Upper lobe of left lung (tissue), 4 donors: ENCODE data around the gene JAK3.

Experiments
- POLR2A ChIP-seq, 4 donors: fragments of 450-650 bp; IDR thresholded peaks; one replicate each; pipeline ENCODE4 v1.5.1; 2016 to 2017; ENCODE audit warnings: antibody characterized with exemption in 4 of 4, mild to moderate bottlenecking in 2 of 4
- TF ChIP-seq, protein P1 (sequence below), 6 experiments: fragments of 450-650 bp in 4 of 6; fragments of 200-600 bp in 2 of 6; sonication (generic) in 2 of 6; IDR thresholded peaks; one replicate each; pipeline ENCODE4 v1.5.1; 2016 to 2019; ENCODE audit warnings: antibody characterized with exemption in 6 of 6

- no peak for TF ChIP-seq POLR2A (IDR thresholded peaks at IDR 0.05)
- TF ChIP-seq, protein P1, sequence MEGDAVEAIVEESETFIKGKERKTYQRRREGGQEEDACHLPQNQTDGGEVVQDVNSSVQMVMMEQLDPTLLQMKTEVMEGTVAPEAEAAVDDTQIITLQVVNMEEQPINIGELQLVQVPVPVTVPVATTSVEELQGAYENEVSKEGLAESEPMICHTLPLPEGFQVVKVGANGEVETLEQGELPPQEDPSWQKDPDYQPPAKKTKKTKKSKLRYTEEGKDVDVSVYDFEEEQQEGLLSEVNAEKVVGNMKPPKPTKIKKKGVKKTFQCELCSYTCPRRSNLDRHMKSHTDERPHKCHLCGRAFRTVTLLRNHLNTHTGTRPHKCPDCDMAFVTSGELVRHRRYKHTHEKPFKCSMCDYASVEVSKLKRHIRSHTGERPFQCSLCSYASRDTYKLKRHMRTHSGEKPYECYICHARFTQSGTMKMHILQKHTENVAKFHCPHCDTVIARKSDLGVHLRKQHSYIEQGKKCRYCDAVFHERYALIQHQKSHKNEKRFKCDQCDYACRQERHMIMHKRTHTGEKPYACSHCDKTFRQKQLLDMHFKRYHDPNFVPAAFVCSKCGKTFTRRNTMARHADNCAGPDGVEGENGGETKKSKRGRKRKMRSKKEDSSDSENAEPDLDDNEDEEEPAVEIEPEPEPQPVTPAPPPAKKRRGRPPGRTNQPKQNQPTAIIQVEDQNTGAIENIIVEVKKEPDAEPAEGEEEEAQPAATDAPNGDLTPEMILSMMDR (IDR thresholded peaks at IDR 0.05), result no peak
Observed at GRCh38 chr19:17837972-17838371, 9.8 kb downstream of the JAK3 start.
